Esophagus muscularis mucosa (tissue), 4 donors: ENCODE results near the gene PIGZ. TPM values are rescaled to one million over a fixed set of nuclear protein-coding genes. Genes with fewer than 3 reads are reported as not detected.

Experiments
- DNase-seq: peaks from one replicate; pipeline ENCODE4 v3.0.0-alpha.2; 2017; ENCODE audit errors: extremely low spot score
- H3K27ac ChIP-seq, 4 donors: fragments of 200-600 bp; sonication (generic); replicated peaks in 1 of 4; 1 replicate in 3 of 4; 2 replicates in 1 of 4; pipeline ENCODE4 v1.5.1; 2016 to 2019; ENCODE audit warnings: mild to moderate bottlenecking in 1 of 4
- H3K27me3 ChIP-seq, 4 donors: fragments of 200-600 bp; sonication (generic); one replicate each; pipeline versions ENCODE4 v1.5.1 to v1.6.0; 2016 to 2019
- H3K36me3 ChIP-seq, 4 donors: fragments of 200-600 bp; sonication (generic); one replicate each; pipeline ENCODE4 v1.5.1; 2016 to 2019
- H3K4me1 ChIP-seq, 4 donors: fragments of 200-600 bp; sonication (generic); one replicate each; pipeline ENCODE4 v1.5.1; 2016 to 2019
- H3K4me3 ChIP-seq, 4 donors: fragments of 200-600 bp; sonication (generic); 1 replicate in 2 of 4; 2 replicates in 2 of 4; pipeline ENCODE4 v1.5.1; 2016 to 2019; ENCODE audit warnings: mild to moderate bottlenecking in 4 of 4, moderate library complexity in 1 of 4
- H3K9me3 ChIP-seq, 4 donors: fragments of 200-600 bp; sonication (generic); 1 replicate in 3 of 4; 2 replicates in 1 of 4; pipeline ENCODE4 v1.5.1; 2016 to 2019
- CTCF ChIP-seq, 3 experiments: fragments of 200-600 bp in 2 of 3; fragments of 450-650 bp in 1 of 3; sonication (generic) in 2 of 3; IDR thresholded peaks; one replicate each; pipeline ENCODE4 v1.5.1; 2017 to 2019; ENCODE audit warnings: antibody characterized with exemption in 3 of 3, mild to moderate bottlenecking in 2 of 3, moderate library complexity in 1 of 3
- EP300 ChIP-seq: sonication (generic); formaldehyde crosslinking; IDR thresholded peaks from one replicate; pipeline ENCODE4 v1.6.1; 2017; ENCODE audit warnings: antibody characterized with exemption
- POLR2A ChIP-seq: fragments of 450-650 bp; IDR thresholded peaks from one replicate; pipeline ENCODE4 v1.6.1; 2017; ENCODE audit warnings: antibody characterized with exemption, moderate library complexity, mild to moderate bottlenecking, low read depth
- POLR2AphosphoS5 ChIP-seq, 2 donors: sonication (generic); formaldehyde crosslinking; IDR thresholded peaks; one replicate each; pipeline ENCODE4 v1.6.1; 2017; ENCODE audit warnings: antibody characterized with exemption in 2 of 2
- WGBS: methylation state at CpG from one replicate; pipeline ENCODE4 v1.1.5; 2018; 5-methylcytosine and 5-hydroxymethylcytosine counted together
- intact Hi-C: fragments of 100-400 bp; cut with DNase I; formaldehyde crosslinking; loops from one replicate; pipeline ENCODE4 v1.15.1; 2023
- total RNA-seq, 4 donors: library from RNA; depleted of rRNA; stranded (reverse); fragments of >200 nt; gene quantifications; one replicate each; pipeline versions ENCODE4 v1.1.0 to v1.2.1, GENCODE V29; 2016

The PIGZ gene
- total RNA-seq, 4 donors from 2014 or later: 12.9 to 18.2 (median 15.4) TPM

- H3K27ac ChIP-seq: no peak overlapping the region
- H3K4me3 ChIP-seq: no peak overlapping the region
- H3K36me3 ChIP-seq: peaks cover 0 to 29% (median 27%) of the 10 kb centered on the region in 4 donors
- no peaks in the 10 kb centered on the region for H3K27me3 ChIP-seq
- TF ChIP-seq CTCF (IDR thresholded peaks at IDR 0.05) (no peak), POLR2AphosphoS5 (IDR thresholded peaks at IDR 0.05) (no peak), EP300 (no peak), POLR2A (no peak)
- intact Hi-C loops: no loop called here
- 100% methylated on average over 3 of the region's 3 CpGs for WGBS
- DNase-seq: no peak
- no peaks in the 10 kb centered on the region for H3K9me3 ChIP-seq
- H3K4me1 ChIP-seq: no peaks in the 10 kb centered on the region
Observed at GRCh38 chr3:196915375-196915774, 53.3 kb downstream of the PIGZ start.

- Histone ChIP-seq H3K9me3 (no peaks in the 10 kb centered on the region), H3K4me1 (no peaks in the 10 kb centered on the region), H3K4me3 (no peak overlapping the region), H3K27me3 (no peaks in the 10 kb centered on the region), H3K27ac (no peak overlapping the region), H3K36me3 (peaks cover 0 to 29% (median 27%) of the 10 kb centered on the region in 4 donors)
- intact Hi-C loops: no loop called here
- no peak for DNase-seq
- TF ChIP-seq EP300 (no peak), CTCF (IDR thresholded peaks at IDR 0.05) (no peak), POLR2A (no peak), POLR2AphosphoS5 (IDR thresholded peaks at IDR 0.05) (no peak)
- 84% methylated on average over 4 of the region's 4 CpGs for WGBS
Observed at GRCh38 chr3:196914866-196915265, 53.8 kb downstream of the PIGZ start.

- no peak overlapping the region for H3K4me3 ChIP-seq
- intact Hi-C loops: no loop called here
- H3K36me3 ChIP-seq: peaks cover 54 to 87% (median 76%) of the 10 kb centered on the region in 4 donors
- no peak for TF ChIP-seq POLR2AphosphoS5 (IDR thresholded peaks at IDR 0.05)
- TF ChIP-seq EP300: no peak
- TF ChIP-seq POLR2A: no peak
- TF ChIP-seq CTCF (IDR thresholded peaks at IDR 0.05): no peak
- H3K27me3 ChIP-seq: no peaks in the 10 kb centered on the region
- H3K27ac ChIP-seq: no peak overlapping the region
- no peaks in the 10 kb centered on the region for H3K4me1 ChIP-seq
- H3K9me3 ChIP-seq: no peaks in the 10 kb centered on the region
- 93% methylated on average over 2 of the region's 2 CpGs for WGBS
- no peak for DNase-seq
Observed at GRCh38 chr3:196903740-196904139, 64.9 kb downstream of the PIGZ start.

- H3K9me3 ChIP-seq: no peaks in the 10 kb centered on the region
- TF ChIP-seq POLR2A: no peak
- no peaks in the 10 kb centered on the region for H3K4me1 ChIP-seq
- no peak for DNase-seq
- H3K27me3 ChIP-seq: no peaks in the 10 kb centered on the region
- no peak overlapping the region for H3K4me3 ChIP-seq
- H3K27ac ChIP-seq: no peak overlapping the region
- WGBS: 90% methylated on average over 1 of the region's 1 CpG
- H3K36me3 ChIP-seq: peaks cover 54 to 75% (median 68%) of the 10 kb centered on the region in 4 donors
- intact Hi-C loops: no loop called here
Observed at GRCh38 chr3:196902296-196902695, 66.3 kb downstream of the PIGZ start.

GRCh38 chr3:196901768-196902167, 66.9 kb downstream of the PIGZ start:
- no peaks in the 10 kb centered on the region for H3K9me3 ChIP-seq
- no peak overlapping the region for H3K4me3 ChIP-seq
- DNase-seq: no peak
- 92% methylated on average over 1 of the region's 1 CpG for WGBS
- intact Hi-C loops: no loop called here
- TF ChIP-seq POLR2AphosphoS5 (IDR thresholded peaks at IDR 0.05) (no peak), EP300 (no peak), POLR2A (no peak), CTCF (IDR thresholded peaks at IDR 0.05) (no peak)
- no peaks in the 10 kb centered on the region for H3K4me1 ChIP-seq
- peaks cover 54 to 70% (median 64%) of the 10 kb centered on the region in 4 donors for H3K36me3 ChIP-seq
- no peaks in the 10 kb centered on the region for H3K27me3 ChIP-seq
- H3K27ac ChIP-seq: no peak overlapping the region

Other genes starting within 250 kb of the PIGZ start
- 10 to 100 TPM; 47.2 to 52.4 (median 51.6) TPM for gene PAK2, start 229.0 kb downstream of the PIGZ start, total RNA-seq
- gene SENP5, start 100.9 kb downstream of the PIGZ start, total RNA-seq: 10 to 100 TPM; 43.7 to 45.4 (median 44.1) TPM
- gene NCBP2, start 26.3 kb downstream of the PIGZ start, total RNA-seq: 10 to 100 TPM; 37.8 to 54.3 (median 45.8) TPM
- gene MELTF, start 61.0 kb upstream of the PIGZ start, total RNA-seq: 1 to 10 TPM; 3.6 to 9.1 (median 4.5) TPM